IMR-90 (cell line): ENCODE measurements around the gene ZNHIT1. TPM values are rescaled to one million over a fixed set of nuclear protein-coding genes. Genes with fewer than 3 reads are reported as not detected.

ENCODE experiments used
- ATAC-seq: fragments of 200-7000 bp; cut with Tn5 transposase; 2 replicates; pipeline ENCODE4 v1.9.1; 2020; ENCODE audit warnings: low read depth, mild to moderate bottlenecking, moderate library complexity
- BruUV-seq: library from RNA; stranded (reverse); fragments of 400-500 nt; replicated peaks from 2 replicates; lab custom pipeline; 2021; lab: Mats Ljungman, UMichigan
- CTCF ChIA-PET: fragments of 300-600 bp; formaldehyde crosslinking; extraction: SDS; loops from one replicate; lab custom pipeline; 2021; ENCODE audit warnings: antibody characterized with exemption; lab: Yijun Ruan, JAX
- POLR2A ChIA-PET: fragments of 300-600 bp; sonication (Branson Sonifier 250); formaldehyde crosslinking; loops from one replicate; lab custom pipeline; 2022; ENCODE audit warnings: antibody characterized with exemption; ENCODE audit not compliant: unreplicated experiment; lab: Charles Lee
- DNase-seq: peaks from one replicate; pipeline ENCODE4 v3.0.0; 2013
- H2AFZ ChIP-seq: replicated peaks from 2 replicates; pipeline ENCODE3; 2013; ENCODE audit warnings: low read length, mild to moderate bottlenecking; ENCODE audit not compliant: poor library complexity
- H2AK5ac ChIP-seq: 2 replicates; pipeline ENCODE4 v1.6.1; 2013; ENCODE audit warnings: low read depth, low read length, inconsistent platforms
- H2AK9ac ChIP-seq: replicated peaks from 2 replicates; pipeline ENCODE3; 2013; ENCODE audit warnings: mild to moderate bottlenecking, low read depth, low read length, moderate library complexity; ENCODE audit not compliant: poor library complexity
- H2BK120ac ChIP-seq: 2 replicates; pipeline ENCODE4 v1.6.1; 2013; ENCODE audit warnings: low read depth, low read length, inconsistent platforms
- H2BK15ac ChIP-seq: 3 replicates; pipeline ENCODE4 v1.6.1; 2013; ENCODE audit warnings: low read depth, low read length, inconsistent platforms
- H2BK20ac ChIP-seq: 2 replicates; pipeline ENCODE4 v1.6.1; 2013; ENCODE audit warnings: low read depth, mild to moderate bottlenecking, inconsistent platforms, low read length, moderate library complexity
- H2BK5ac ChIP-seq: 2 replicates; pipeline ENCODE4 v1.6.1; 2013; ENCODE audit warnings: mild to moderate bottlenecking, low read depth, low read length, inconsistent platforms; ENCODE audit not compliant: poor library complexity, severe bottlenecking
- H3K14ac ChIP-seq: replicated peaks from 2 replicates; pipeline ENCODE4 v1.6.1; 2013; ENCODE audit warnings: low read depth, low read length, inconsistent platforms
- H3K18ac ChIP-seq: 2 replicates; pipeline ENCODE4 v1.6.1; 2013; ENCODE audit warnings: low read depth, low read length, control low read depth
- H3K23ac ChIP-seq: 2 replicates; pipeline ENCODE4 v1.6.1; 2013; ENCODE audit warnings: low read depth, low read length, inconsistent platforms
- H3K27ac ChIP-seq: 2 replicates; pipeline ENCODE4 v1.5.1; 2013; ENCODE audit warnings: mild to moderate bottlenecking, control low read depth, low read length; ENCODE audit not compliant: insufficient read depth
- H3K27me3 ChIP-seq: 2 replicates; pipeline ENCODE4 v1.6.1; 2013; ENCODE audit warnings: low read length; ENCODE audit not compliant: control insufficient read depth, insufficient read depth
- H3K36me3 ChIP-seq: 2 replicates; pipeline ENCODE4 v1.6.1; 2013; ENCODE audit warnings: low read length, mixed read lengths; ENCODE audit not compliant: control insufficient read depth, insufficient read depth
- H3K4ac ChIP-seq: 2 replicates; pipeline ENCODE4 v1.6.1; 2013; ENCODE audit warnings: low read depth, low read length, inconsistent platforms
- H3K4me1 ChIP-seq: 2 replicates; pipeline ENCODE4 v1.6.1; 2013; ENCODE audit warnings: low read length, mixed read lengths; ENCODE audit not compliant: control insufficient read depth, insufficient read depth
- H3K4me2 ChIP-seq: 2 replicates; pipeline ENCODE4 v1.6.1; 2013; ENCODE audit warnings: low read depth, mild to moderate bottlenecking, control low read depth, low read length, moderate library complexity
- H3K4me3 ChIP-seq: 2 replicates; pipeline ENCODE4 v1.5.1; 2013; ENCODE audit warnings: low read depth, mild to moderate bottlenecking, control low read depth, low read length, moderate library complexity; ENCODE audit not compliant: insufficient read depth
- H3K56ac ChIP-seq: 2 replicates; pipeline ENCODE4 v1.6.1; 2013; ENCODE audit warnings: low read length, inconsistent platforms; ENCODE audit not compliant: insufficient read depth; ENCODE audit errors: extremely low read depth
- H3K79me1 ChIP-seq, 2 experiments: 2 replicates each; pipeline ENCODE4 v1.6.1; 2013; ENCODE audit warnings: low read length in 2 of 2, inconsistent platforms in 1 of 2, low read depth in 1 of 2
- H3K9ac ChIP-seq: 2 replicates; pipeline ENCODE4 v1.6.1; 2013; ENCODE audit warnings: low read depth, low read length, control low read depth
- H3K9me1 ChIP-seq: 2 replicates; pipeline ENCODE4 v1.6.1; 2013; ENCODE audit warnings: low read length, inconsistent platforms; ENCODE audit not compliant: insufficient read depth
- H3K9me3 ChIP-seq: 2 replicates; pipeline ENCODE4 v1.6.1; 2013; ENCODE audit warnings: low read length; ENCODE audit not compliant: control insufficient read depth, insufficient read depth
- H4K20me1 ChIP-seq: 2 replicates; pipeline ENCODE4 v1.6.1; 2013; ENCODE audit warnings: low read length, inconsistent platforms; ENCODE audit not compliant: insufficient read depth
- H4K5ac ChIP-seq: 2 replicates; pipeline ENCODE4 v1.6.1; 2013; ENCODE audit warnings: mild to moderate bottlenecking, low read depth, low read length, control low read depth
- H4K8ac ChIP-seq, 2 experiments: 2 replicates each; pipeline ENCODE4 v1.6.1; 2013; ENCODE audit warnings: low read depth in 2 of 2, low read length in 2 of 2, control low read depth in 1 of 2, inconsistent platforms in 1 of 2
- H4K91ac ChIP-seq: 2 replicates; pipeline ENCODE4 v1.6.1; 2013; ENCODE audit warnings: low read depth, low read length, inconsistent platforms; ENCODE audit not compliant: insufficient read depth
- BHLHE40 ChIP-seq: fragments of 150-350 bp; IDR thresholded peaks from 2 replicates; pipeline ENCODE4 v1.6.1; 2016; ENCODE audit warnings: mild to moderate bottlenecking, low read depth, low read length
- CTCF ChIP-seq: conservative IDR thresholded peaks from 2 replicates; pipeline ENCODE4 v1.5.1; 2012; ENCODE audit warnings: mild to moderate bottlenecking, low read depth, low read length, improper control_type of control experiment
- POLR2A ChIP-seq: IDR thresholded peaks from 2 replicates; pipeline ENCODE4 v1.6.1; 2012; ENCODE audit warnings: mild to moderate bottlenecking, low read depth, low read length
- RAD21 ChIP-seq: IDR thresholded peaks from 2 replicates; pipeline ENCODE4 v1.6.1; 2012; ENCODE audit warnings: low read length, improper control_type of control experiment
- RCOR1 ChIP-seq: IDR thresholded peaks from 2 replicates; pipeline ENCODE4 v1.6.1; 2012; ENCODE audit warnings: mild to moderate bottlenecking, low read length, improper control_type of control experiment; ENCODE audit not compliant: insufficient replicate concordance
- RFX5 ChIP-seq: IDR thresholded peaks from 2 replicates; pipeline ENCODE4 v1.8.0; 2012; ENCODE audit warnings: low read depth, mild to moderate bottlenecking, low read length, moderate library complexity
- WGBS, 2 experiments: methylation state at CpG; one replicate each; pipeline versions ENCODE4 v1.1.5 to v1.1.7; 2013; ENCODE audit warnings: missing lambda C conversion rate in 2 of 2; ENCODE audit not compliant: insufficient read length in 1 of 2; ENCODE audit errors: extremely low coverage in 2 of 2; 5-methylcytosine and 5-hydroxymethylcytosine counted together
- dilution Hi-C: fragments of 300-500 bp; cut with HindIII; formaldehyde crosslinking; loops from one replicate; pipeline ENCODE4 v1.14.3; 2018; ENCODE audit warnings: low sequenced_read_pairs; ENCODE audit not compliant: unreplicated experiment
- in situ Hi-C: fragments of 300-500 bp; cut with MboI; formaldehyde crosslinking; loops from 3 replicates; pipeline ENCODE4 v1.14.3; 2019; ENCODE audit warnings: low sequenced_read_pairs, inconsistent platforms, mixed read lengths
- intact Hi-C: fragments of 100-400 bp; cut with micrococcal nuclease; formaldehyde crosslinking; loops from 2 replicates; pipeline ENCODE4 v1.10.0; 2022
- polyA plus RNA-seq, 3 experiments: library from polyadenylated mRNA; depleted of rRNA; stranded (reverse); fragments of >200 nt; gene quantifications; 2 replicates each; pipeline ENCODE4 v1.2.3, GENCODE V29; 2012; ENCODE audit warnings: low replicate concordance in 1 of 3
- total RNA-seq: library from RNA; depleted of rRNA; stranded (reverse); fragments of >200 nt; gene quantifications from 2 replicates; pipeline ENCODE4 v1.2.3, GENCODE V29; 2012

Gene ZNHIT1
- total and polyA plus RNA-seq, 2 of the 4 experiments (the other 2 are of a cell fraction), result 31.7 to 47.1 TPM

- Histone ChIP-seq H3K23ac (no peak overlapping the region), H4K20me1 (peaks cover 12% of the 10 kb centered on the region), H3K9me3 (no peaks in the 10 kb centered on the region), H2AK5ac (no peak overlapping the region), H3K27ac (no peak overlapping the region), H3K18ac (no peak overlapping the region), H3K4me3 (no peak overlapping the region), H2BK15ac (no peak overlapping the region), H2BK20ac (no peak overlapping the region), H3K9ac (no peak overlapping the region), H3K9me1 (peaks cover 4% of the 10 kb centered on the region), H4K8ac (no peak overlapping the region), H2AFZ (no peak overlapping the region), H4K5ac (no peak overlapping the region), H3K27me3 (no peaks in the 10 kb centered on the region), H3K4ac (no peak overlapping the region), H2AK9ac (peak overlapping the region; percentile 42), H3K79me1 (peaks cover 0 to 18% of the 10 kb centered on the region in 2 experiments; a peak in 2 of 4 replicates), H3K4me2 (no peak overlapping the region), H3K36me3 (peaks cover 29% of the 10 kb centered on the region), H3K56ac (no peak overlapping the region), H3K4me1 (peaks cover 8% of the 10 kb centered on the region), H3K14ac (no peak overlapping the region), H4K91ac (no peak overlapping the region), H2BK5ac (no peak overlapping the region), H2BK120ac (no peak overlapping the region)
- intact Hi-C loops, result no loop called here
- no TSS peak for BruUV-seq
- no peak for ATAC-seq
- peak; percentile 25; the same call in 1 of the 2 replicates for TF ChIP-seq CTCF
- TF ChIP-seq POLR2A, result no peak
- TF ChIP-seq RAD21, result peak; percentile 1; the same call in 1 of the 2 replicates
- no peak for TF ChIP-seq RFX5
- TF ChIP-seq RCOR1, result no peak
- TF ChIP-seq BHLHE40, result no peak
- WGBS, 2 experiments, result 90% methylated on average over 6 of the region's 11 CpGs; no CpG with 5 or more reads in 1 of the 2 experiments
- dilution Hi-C loops, result no loop called here
- CTCF ChIA-PET, result interaction anchor here (0.6 kb wide), 1 partner anchor 434 kb away, joined by 5 read pairs; no protein-coding TSS in a partner anchor
- POLR2A ChIA-PET, result no interaction called here
- in situ Hi-C loops, result no loop called here
- no peak for DNase-seq
Measured at GRCh38 chr7:101235050-101235449, 17.1 kb downstream of the ZNHIT1 start.
